Testis (tissue), 2 donors: ENCODE results near the gene ZC3H7B.

ENCODE experiments used
- POLR2A ChIP-seq: fragments of 450-650 bp; IDR thresholded peaks from one replicate; pipeline ENCODE4 v1.6.1; 2017; ENCODE audit warnings: antibody characterized with exemption, mild to moderate bottlenecking, moderate library complexity
- TF ChIP-seq, protein P1 (sequence below), 3 experiments: fragments of 450-650 bp in 2 of 3; fragments of 200-600 bp in 1 of 3; sonication (generic) in 1 of 3; IDR thresholded peaks; one replicate each; pipeline ENCODE4 v1.5.1; 2016 to 2019; ENCODE audit warnings: antibody characterized with exemption in 3 of 3, mild to moderate bottlenecking in 2 of 3, moderate library complexity in 1 of 3

DNA sequence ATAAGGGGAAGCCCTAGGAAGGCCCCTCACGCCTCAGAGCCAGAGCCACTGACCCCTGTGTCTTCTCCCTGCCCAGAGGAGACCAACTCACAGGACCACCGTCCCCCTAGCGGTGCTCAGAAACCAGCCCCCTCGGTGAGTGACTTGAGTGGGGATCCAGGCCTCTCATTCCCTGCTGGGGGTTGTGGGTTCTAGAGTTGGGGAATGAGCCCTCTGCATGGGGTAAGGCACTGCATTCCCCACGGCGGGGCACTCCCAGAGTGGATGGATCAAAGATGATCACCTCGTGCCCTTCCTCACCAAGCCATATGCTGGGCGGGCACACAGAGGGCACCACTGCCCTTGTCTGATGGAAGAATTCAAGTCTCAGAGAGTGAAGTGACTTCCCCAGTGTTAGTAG is 39.7 kb downstream of the ZC3H7B start:
- TF ChIP-seq, protein P1, sequence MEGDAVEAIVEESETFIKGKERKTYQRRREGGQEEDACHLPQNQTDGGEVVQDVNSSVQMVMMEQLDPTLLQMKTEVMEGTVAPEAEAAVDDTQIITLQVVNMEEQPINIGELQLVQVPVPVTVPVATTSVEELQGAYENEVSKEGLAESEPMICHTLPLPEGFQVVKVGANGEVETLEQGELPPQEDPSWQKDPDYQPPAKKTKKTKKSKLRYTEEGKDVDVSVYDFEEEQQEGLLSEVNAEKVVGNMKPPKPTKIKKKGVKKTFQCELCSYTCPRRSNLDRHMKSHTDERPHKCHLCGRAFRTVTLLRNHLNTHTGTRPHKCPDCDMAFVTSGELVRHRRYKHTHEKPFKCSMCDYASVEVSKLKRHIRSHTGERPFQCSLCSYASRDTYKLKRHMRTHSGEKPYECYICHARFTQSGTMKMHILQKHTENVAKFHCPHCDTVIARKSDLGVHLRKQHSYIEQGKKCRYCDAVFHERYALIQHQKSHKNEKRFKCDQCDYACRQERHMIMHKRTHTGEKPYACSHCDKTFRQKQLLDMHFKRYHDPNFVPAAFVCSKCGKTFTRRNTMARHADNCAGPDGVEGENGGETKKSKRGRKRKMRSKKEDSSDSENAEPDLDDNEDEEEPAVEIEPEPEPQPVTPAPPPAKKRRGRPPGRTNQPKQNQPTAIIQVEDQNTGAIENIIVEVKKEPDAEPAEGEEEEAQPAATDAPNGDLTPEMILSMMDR (IDR thresholded peaks at IDR 0.05) = no peak
- TF ChIP-seq POLR2A = no peak
